ENCODE measurements around the gene ATG10.

- TF ChIP-seq CTCF (IDR thresholded peaks at IDR 0.05; ENCODE audit: control extremely low read depth in 1 of 3, insufficient read depth in 1 of 3, low read depth in 1 of 3, low read length in 3 of 3), result no peak
- no peak for TF ChIP-seq TAF1 (IDR thresholded peaks at IDR 0.05; ENCODE audit: low read depth, low read length)
- no peak for TF ChIP-seq POLR2AphosphoS5 (IDR thresholded peaks at IDR 0.05; ENCODE audit: low read depth, low read length)
- no peak for TF ChIP-seq POLR2A (IDR thresholded peaks at IDR 0.05; ENCODE audit: control extremely low read depth in 1 of 2, low read depth in 2 of 2, low read length in 2 of 2)
- no peak for TF ChIP-seq TCF12 (IDR thresholded peaks at IDR 0.05; ENCODE audit: low read depth, low read length)
- TF ChIP-seq EGR1 (IDR thresholded peaks at IDR 0.05; ENCODE audit: borderline replicate concordance, low read depth, low read length), result no peak
- no peak for TF ChIP-seq ATF2 (IDR thresholded peaks at IDR 0.05; ENCODE audit: low read length)
- no peak for TF ChIP-seq KDM5A (IDR thresholded peaks at IDR 0.05; ENCODE audit: low read length)
- no peak for TF ChIP-seq EZH2 (IDR thresholded peaks at IDR 0.05; ENCODE audit: low read depth, low read length, severe bottlenecking)
- no peak for TF ChIP-seq EP300 (IDR thresholded peaks at IDR 0.05; ENCODE audit: borderline replicate concordance in 1 of 2, low read depth in 2 of 2, low read length in 2 of 2)
- TF ChIP-seq MAFK (IDR thresholded peaks at IDR 0.05; ENCODE audit: low read depth, low read length), result no peak
Measured at GRCh38 chr5:82244151-82244550, 272.3 kb downstream of the ATG10 start.

Data from H1 (cell line).